ENCODE results near the gene TMEM196. TPM values are rescaled to one million over a fixed set of nuclear protein-coding genes. Genes with fewer than 3 reads are reported as not detected.

The TMEM196 gene
- total RNA-seq, 1 experiment from 2014 or later, result not detected

GRCh38 chr7:19700936-19701335, 72.5 kb downstream of the TMEM196 start:
- POLR2A ChIA-PET, result no interaction called here
- RAD21 ChIA-PET (ENCODE audit: low non-redundant PET in 1 of 2, low total read pairs in 2 of 2, uncharacterized antibody in 2 of 2, unreplicated experiment in 2 of 2), result no interaction called here

More at GRCh38 chr7:19700936-19701335, 72.5 kb downstream of the TMEM196 start:
- BruUV-seq (replicated peaks), result no TSS peak
- H3K4me2 ChIP-seq (ENCODE audit: low read length), result no peak overlapping the region
- H3K9me2 ChIP-seq (ENCODE audit: insufficient read depth), result no peaks in the 10 kb centered on the region
- peaks cover 54% of the 10 kb centered on the region for H3K79me2 ChIP-seq (ENCODE audit: insufficient read depth, low read length)
- H3K4me1 ChIP-seq (ENCODE audit: control insufficient read depth in 1 of 2, insufficient read depth in 2 of 2, low read length in 2 of 2), result no peaks in the 10 kb centered on the region
- H3K9me3 ChIP-seq (ENCODE audit: control insufficient read depth in 1 of 2, insufficient read depth in 1 of 2, low read depth in 1 of 2, low read length in 2 of 2), result no peaks in the 10 kb centered on the region
- H2AFZ ChIP-seq (ENCODE audit: low read depth, low read length, poor library complexity, severe bottlenecking), result no peak overlapping the region
- H4K20me1 ChIP-seq (ENCODE audit: insufficient read depth), result 0 out of 2 replicates have a peak, but pooled peaks cover 4% of the 10 kb centered on the region
- ATAC-seq (no peak), DNase-seq (ENCODE audit: low read depth, low spot score) (no peak)
- peaks cover 5 to 26% of the 10 kb centered on the region in 2 experiments; a peak in 3 of 4 replicates for H3K36me3 ChIP-seq (ENCODE audit: control insufficient read depth in 1 of 2, insufficient read depth in 2 of 2, low read length in 2 of 2)
- no peak overlapping the region for H3K9ac ChIP-seq (ENCODE audit: low read length)
- CTCF ChIA-PET, result interaction anchor here (0.6 to 2.1 kb wide), 2 partner anchors 13 to 281 kb away, joined by 3 to 8 read pairs; no protein-coding TSS in a partner anchor
- intact Hi-C loops (cut with micrococcal nuclease), result no loop called here
- no peaks in the 10 kb centered on the region for H3K27me3 ChIP-seq (ENCODE audit: insufficient read depth, low read length)
- H3K27ac ChIP-seq (ENCODE audit: low read depth, low read length), result no peak overlapping the region
- no peak overlapping the region for H3K4me3 ChIP-seq (replicated peaks in 1 of 2; ENCODE audit: low read depth in 1 of 2, low read length in 2 of 2)
- TF ChIP-seq SIN3A (IDR thresholded peaks at IDR 0.05; ENCODE audit: low read depth) (no peak), YY1 (IDR thresholded peaks at IDR 0.05; ENCODE audit: extremely low read depth, insufficient replicate concordance, low read depth, low read length) (no peak), FOSL1 (IDR thresholded peaks at IDR 0.05; ENCODE audit: low read depth) (no peak), MAX (IDR thresholded peaks at IDR 0.05) (no peak), ZFX (IDR thresholded peaks at IDR 0.05) (no peak), POLR2A (IDR thresholded peaks at IDR 0.05; ENCODE audit: borderline replicate concordance, extremely low read depth, insufficient read depth, insufficient read length) (no peak), REST (IDR thresholded peaks at IDR 0.05; ENCODE audit: low read depth) (no peak), CTCF (IDR thresholded peaks at IDR 0.05 in 2 of 3, conservative IDR thresholded peaks at IDR 0.05 in 1 of 3; ENCODE audit: borderline replicate concordance in 1 of 3, insufficient read depth in 1 of 3, low read depth in 2 of 3, low read length in 2 of 3) (no peak), TCF7L2 (IDR thresholded peaks at IDR 0.05; ENCODE audit: borderline replicate concordance, extremely low read depth, insufficient read depth, insufficient read length) (no peak), JUND (IDR thresholded peaks at IDR 0.05) (no peak), ZBTB33 (IDR thresholded peaks at IDR 0.05; ENCODE audit: extremely low read depth, insufficient replicate concordance, low read length) (no peak), CEBPB (IDR thresholded peaks at IDR 0.05; ENCODE audit: low read depth) (no peak), ZNF274 (IDR thresholded peaks at IDR 0.05; ENCODE audit: low read depth, low read length) (no peak), RAD21 (IDR thresholded peaks at IDR 0.05; ENCODE audit: low read depth) (no peak), CBX3 (IDR thresholded peaks at IDR 0.05; ENCODE audit: low read depth) (no peak), POLR2AphosphoS5 (IDR thresholded peaks at IDR 0.05; ENCODE audit: low read depth, low read length) (no peak), SRF (IDR thresholded peaks at IDR 0.05; ENCODE audit: low read depth) (no peak), EZH2 (IDR thresholded peaks at IDR 0.05) (no peak), EGR1 (IDR thresholded peaks at IDR 0.05; ENCODE audit: low read depth) (no peak)

All from HCT116 (cell line).